Lower leg skin (tissue), 3 donors: ENCODE results near the gene ETFDH.
"Not testable (repeated sequence)": the region's sequence is repeated elsewhere in the genome, so short reads cannot be mapped to it uniquely, and the experiment has no call there.

Source experiments
- POLR2A ChIP-seq, 2 donors: fragments of 450-650 bp; IDR thresholded peaks; one replicate each; pipeline ENCODE4 v1.6.1; 2016 to 2017; ENCODE audit warnings: antibody characterized with exemption in 2 of 2, mild to moderate bottlenecking in 1 of 2, moderate library complexity in 1 of 2
- TF ChIP-seq, protein P1 (sequence below), 3 donors: fragments of 450-650 bp; IDR thresholded peaks; one replicate each; pipeline ENCODE4 v1.5.1; 2016; ENCODE audit warnings: antibody characterized with exemption in 3 of 3, mild to moderate bottlenecking in 3 of 3, moderate library complexity in 2 of 3

DNA sequence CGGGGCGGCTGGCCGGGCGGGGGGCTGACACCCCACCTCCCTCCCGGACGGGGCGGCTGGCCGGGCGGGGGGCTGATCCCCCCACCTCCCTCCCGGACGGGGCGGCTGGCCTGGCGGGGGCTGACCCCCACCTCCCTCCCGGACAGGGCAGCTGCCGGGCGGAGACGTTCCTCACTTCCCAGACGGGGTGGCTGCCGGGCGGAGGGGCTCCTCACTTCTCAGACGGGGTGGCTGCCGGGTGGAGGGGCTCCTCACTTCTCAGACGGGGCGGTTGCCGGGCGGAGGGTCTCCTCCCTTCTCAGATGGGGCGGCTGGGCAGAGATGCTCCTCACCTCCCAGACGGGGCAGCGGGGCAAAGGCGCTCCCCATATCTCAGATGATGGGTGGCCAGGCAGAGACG is 74.4 kb downstream of the ETFDH start:
- not testable (repeated sequence) for TF ChIP-seq POLR2A (IDR thresholded peaks at IDR 0.05)
- TF ChIP-seq, protein P1, sequence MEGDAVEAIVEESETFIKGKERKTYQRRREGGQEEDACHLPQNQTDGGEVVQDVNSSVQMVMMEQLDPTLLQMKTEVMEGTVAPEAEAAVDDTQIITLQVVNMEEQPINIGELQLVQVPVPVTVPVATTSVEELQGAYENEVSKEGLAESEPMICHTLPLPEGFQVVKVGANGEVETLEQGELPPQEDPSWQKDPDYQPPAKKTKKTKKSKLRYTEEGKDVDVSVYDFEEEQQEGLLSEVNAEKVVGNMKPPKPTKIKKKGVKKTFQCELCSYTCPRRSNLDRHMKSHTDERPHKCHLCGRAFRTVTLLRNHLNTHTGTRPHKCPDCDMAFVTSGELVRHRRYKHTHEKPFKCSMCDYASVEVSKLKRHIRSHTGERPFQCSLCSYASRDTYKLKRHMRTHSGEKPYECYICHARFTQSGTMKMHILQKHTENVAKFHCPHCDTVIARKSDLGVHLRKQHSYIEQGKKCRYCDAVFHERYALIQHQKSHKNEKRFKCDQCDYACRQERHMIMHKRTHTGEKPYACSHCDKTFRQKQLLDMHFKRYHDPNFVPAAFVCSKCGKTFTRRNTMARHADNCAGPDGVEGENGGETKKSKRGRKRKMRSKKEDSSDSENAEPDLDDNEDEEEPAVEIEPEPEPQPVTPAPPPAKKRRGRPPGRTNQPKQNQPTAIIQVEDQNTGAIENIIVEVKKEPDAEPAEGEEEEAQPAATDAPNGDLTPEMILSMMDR (IDR thresholded peaks at IDR 0.05): not testable (repeated sequence)
